ENCODE measurements around the gene POLA2.

POLA2 gene

DNA sequence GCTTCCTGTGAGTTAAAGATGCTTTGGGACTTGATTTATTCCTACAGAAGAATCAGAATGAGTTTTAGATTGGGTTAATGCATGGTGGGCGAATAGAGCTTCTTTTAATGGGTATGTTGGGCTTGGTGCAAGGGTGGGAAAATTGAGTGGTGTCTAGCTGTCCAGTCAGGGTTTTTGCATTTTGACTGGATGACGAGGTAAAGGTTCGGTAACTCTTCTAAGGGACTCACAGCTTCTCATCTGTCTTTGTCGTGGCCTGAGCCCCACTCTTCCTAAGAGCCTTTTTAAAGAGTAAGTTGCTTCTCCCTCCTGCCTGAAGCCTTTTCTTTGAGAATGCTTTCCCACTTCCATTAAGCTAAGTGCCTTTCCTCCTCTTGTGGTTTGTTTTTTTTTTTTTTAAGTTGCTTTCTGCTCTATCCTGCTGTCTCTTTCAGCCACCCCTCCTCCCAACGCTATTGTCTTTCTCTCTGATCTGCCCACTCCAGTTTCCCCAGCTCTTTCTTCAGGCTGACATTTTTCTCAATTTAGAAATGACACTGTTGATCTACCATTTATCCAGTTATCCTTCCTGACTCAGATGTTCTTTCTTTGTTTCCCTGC, 73.0 kb downstream of the POLA2 start:
- DNase-seq: no peak

DNA sequence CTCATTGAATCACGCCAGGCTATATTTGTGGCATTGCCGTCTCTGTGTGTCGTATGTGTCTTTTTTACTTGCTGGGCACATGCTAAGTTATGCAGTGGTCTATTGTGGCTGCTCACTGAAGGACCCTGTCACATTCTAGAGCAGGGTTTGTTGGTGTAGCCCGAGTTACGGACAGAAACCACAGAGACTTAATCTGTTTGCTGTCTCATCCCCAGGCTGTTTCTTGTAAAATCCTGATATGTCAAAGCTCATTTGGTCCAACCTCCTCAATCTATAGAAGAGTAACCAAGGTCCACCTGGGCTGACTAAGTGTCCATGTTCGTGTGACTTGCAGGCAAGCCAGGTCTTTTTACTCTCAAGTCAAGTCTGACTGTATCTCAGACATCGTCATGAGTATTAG, 76.9 kb downstream of the POLA2 start:
- DNase-seq: no peak

DNA sequence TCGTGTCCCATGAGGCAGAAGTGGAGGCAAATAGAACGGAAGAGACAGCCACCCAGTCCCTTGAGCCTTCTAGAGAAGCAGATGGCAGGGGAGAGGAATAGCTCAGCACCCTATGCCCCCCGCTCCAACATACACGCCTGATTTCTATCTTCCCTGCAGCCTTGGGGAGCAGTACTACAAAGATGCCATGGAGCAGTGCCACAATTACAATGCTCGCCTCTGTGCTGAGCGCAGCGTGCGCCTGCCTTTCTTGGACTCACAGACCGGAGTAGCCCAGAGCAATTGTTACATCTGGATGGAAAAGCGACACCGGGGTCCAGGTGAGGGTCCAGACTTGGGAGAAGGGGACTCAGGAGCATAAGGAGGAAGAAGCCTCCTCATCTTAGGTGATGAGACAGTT, 78.5 kb downstream of the POLA2 start:
- no peak for DNase-seq

DNA sequence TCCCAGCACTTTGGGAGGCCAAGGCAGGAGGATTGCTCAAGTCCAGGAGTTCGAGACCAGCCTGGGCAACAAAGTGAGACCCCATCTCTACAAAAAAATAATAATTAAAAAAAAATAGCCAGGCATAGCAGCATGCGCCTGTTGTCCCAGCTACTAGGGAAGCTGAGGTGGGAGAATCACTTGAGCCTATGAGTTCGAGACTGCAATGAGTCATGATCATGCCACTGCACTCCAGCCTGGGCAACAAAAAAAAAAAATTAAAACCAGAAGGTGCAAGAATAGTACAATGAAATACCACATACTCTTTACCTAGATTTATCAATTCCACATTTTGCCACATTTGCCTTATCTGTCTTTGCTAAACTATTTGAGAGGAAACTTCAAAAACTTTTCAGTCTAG, 80.1 kb downstream of the POLA2 start:
- DNase-seq: no peak
